GM18951 (cell line): ENCODE results near the gene SLC37A1.

Experiments used
- POLR2A ChIP-seq: IDR thresholded peaks from 4 replicates; pipeline ENCODE4 v1.6.1; 2011; ENCODE audit warnings: mild to moderate bottlenecking; ENCODE audit not compliant: insufficient read length, insufficient read depth; ENCODE audit errors: extremely low read depth
- in situ Hi-C: fragments of 300-500 bp; cut with MboI; formaldehyde crosslinking; loops from one replicate; pipeline ENCODE4 v1.12.0; 2022; ENCODE audit warnings: low sequenced_read_pairs, mixed read lengths, inconsistent platforms; ENCODE audit not compliant: unreplicated experiment

SLC37A1 gene

DNA sequence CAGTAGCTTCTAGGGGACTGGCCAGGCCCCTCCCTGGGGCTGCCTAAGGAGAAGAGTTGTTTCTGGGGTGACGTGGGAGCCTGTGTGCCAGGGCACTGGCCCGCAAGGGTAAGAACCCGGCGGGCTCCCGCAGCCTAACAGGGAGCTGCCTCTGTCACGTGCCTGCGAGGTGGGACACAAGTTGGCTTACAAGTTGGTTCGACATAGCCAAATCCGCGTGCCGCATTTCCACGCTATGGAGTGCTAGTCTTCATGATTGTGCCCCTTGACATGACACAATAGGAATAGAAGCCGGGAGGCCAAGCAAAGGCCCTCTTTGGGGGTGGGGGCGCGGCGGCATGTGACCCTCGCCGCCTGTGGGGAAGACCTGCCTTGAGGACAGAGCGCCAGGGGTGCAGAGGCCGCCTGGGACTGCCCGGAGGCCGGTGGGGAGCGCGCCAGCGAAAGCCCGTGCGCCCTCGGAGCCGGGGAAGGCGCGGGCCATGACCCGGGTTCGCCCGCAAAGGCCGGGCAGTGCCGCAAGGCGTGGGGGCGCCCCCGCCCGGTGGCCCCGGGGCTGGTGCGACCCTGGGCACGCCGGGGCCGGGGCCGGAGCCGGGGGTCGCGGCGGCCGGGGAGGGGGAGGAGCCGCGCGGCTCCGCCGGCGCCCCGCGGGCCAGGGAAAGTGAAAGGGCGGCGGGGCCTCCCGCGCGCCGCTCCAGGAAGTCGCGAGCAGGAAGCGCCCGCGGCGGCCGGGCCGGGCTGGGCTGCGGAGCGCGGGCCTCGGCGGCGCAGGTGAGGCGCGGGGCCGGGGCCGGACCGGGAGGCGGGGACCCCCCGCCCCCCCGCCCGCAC is at the start of gene SLC37A1:
SLC37A1 (plus strand) TSS at position 702 of the 834 bp plus-strand sequence. CDS start 4,603 bp downstream, outside the sequence.
- in situ Hi-C loops: no loop called here
- peak; percentile 57 for TF ChIP-seq POLR2A

DNA sequence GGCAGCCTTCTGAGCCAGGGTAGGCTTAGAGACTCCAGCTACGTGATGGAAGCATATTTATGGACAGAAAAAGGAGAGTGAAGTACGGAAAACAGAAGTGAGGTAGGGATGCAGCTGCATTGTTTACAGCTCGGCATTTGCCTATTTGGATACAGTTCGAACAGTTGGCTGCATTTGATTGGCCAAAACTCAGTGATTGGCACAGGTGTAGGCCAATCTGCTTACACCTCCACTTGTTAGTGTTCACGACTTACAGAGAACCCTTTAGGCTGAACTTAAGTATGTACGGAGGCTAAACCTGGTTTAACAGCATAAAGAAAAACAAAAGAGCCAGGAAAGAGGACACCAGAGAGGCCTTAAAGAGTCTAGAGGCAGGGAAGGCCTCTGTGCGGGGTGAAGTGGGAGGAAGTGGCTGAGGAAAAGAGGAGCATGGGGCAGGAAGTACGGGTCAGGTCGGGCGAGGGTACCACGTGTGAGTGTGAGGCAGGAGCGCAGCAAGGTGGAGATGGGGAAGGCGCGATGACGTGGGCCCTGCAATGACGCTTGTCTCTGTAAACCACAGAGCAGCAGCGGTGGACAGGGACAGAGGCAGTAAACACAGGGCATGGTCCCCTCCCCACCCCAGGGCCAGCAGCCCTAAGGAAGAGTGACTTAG is 49.7 kb upstream of the SLC37A1 start:
- no peak for TF ChIP-seq POLR2A
- in situ Hi-C loops: loop anchor here (10.0 kb wide), 1 partner anchor 71 kb away; no protein-coding TSS in a partner anchor

DNA sequence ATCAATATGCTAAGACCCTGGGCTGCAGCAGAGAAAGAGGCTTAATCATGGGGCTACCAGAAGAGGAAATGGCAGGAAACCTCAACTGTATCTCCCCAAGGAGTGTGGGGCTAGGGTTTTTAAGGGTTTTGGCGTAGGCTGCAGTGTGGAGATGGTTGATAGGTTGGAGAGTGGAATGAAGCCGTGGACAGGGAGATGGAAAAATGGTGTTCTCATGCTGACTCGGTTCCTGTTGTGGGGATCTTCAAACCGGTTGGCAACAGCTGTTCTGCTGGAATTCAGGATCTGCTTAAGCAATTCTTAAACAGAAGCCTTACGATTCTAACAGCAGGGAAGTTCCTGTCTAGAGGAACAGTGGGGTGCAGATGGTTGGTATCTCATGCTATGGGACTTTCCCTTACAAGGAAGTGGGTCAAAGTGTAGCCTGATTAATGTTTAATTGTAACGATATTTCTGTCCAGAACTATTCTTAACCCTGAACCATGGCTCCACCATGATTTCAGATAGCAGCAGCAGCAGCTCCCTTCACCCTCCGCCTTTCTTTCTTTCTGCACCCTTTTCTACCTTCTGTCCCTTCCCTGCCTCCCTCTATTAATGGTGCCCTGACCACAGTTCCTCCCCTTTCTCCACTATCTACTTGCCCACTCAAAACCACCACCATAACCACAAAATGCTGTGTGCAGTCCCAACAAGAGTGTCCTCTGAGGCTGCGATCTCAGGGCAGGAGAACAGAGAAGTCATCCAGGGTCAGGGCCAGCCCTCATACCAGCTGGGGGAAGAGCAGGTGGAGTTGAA is 48.4 kb upstream of the SLC37A1 start:
- TF ChIP-seq POLR2A: no peak
- in situ Hi-C loops: loop anchor here (10.0 kb wide), 1 partner anchor 70 kb away; no protein-coding TSS in a partner anchor

DNA sequence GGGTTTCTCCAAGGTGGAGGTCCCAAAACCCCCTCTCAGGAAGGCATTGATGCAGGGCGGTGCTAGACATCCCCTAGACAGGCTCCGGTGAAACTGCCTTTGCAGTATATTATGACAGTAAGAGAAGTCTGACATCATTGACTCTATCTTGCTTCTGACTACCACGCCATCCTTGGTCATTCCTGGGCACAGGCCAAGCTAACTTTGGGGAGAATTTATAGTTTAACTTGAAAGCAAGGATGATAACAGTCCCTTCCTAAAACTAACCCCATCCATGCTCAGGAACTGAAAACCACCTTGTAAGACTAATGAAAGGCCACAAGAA is 47.9 kb upstream of the SLC37A1 start:
- no peak for TF ChIP-seq POLR2A
- in situ Hi-C loops: loop anchor here (10.0 kb wide), 1 partner anchor 69 kb away; no protein-coding TSS in a partner anchor

DNA sequence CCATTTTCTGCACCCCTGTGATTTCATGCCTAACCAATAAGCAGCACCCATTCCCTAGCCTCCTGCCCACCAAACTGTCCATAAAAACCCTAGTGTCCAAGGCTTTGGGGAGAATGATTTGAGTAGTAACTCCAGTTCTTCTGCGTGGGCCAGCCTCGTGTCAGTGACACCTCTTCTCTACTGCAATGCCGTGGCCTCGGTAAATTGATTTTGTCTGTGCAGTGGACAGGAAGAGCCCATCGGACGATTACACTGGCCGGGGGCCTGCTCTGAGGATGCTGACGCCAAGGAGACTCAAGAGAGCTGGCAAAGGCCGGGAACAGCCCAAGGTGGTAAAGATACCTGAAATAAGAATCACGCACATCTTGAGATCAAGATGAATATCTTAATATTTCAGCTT is 47.0 kb upstream of the SLC37A1 start:
- TF ChIP-seq POLR2A: no peak
- in situ Hi-C loops: loop anchor here (10.0 kb wide), 1 partner anchor 68 kb away; no protein-coding TSS in a partner anchor

DNA sequence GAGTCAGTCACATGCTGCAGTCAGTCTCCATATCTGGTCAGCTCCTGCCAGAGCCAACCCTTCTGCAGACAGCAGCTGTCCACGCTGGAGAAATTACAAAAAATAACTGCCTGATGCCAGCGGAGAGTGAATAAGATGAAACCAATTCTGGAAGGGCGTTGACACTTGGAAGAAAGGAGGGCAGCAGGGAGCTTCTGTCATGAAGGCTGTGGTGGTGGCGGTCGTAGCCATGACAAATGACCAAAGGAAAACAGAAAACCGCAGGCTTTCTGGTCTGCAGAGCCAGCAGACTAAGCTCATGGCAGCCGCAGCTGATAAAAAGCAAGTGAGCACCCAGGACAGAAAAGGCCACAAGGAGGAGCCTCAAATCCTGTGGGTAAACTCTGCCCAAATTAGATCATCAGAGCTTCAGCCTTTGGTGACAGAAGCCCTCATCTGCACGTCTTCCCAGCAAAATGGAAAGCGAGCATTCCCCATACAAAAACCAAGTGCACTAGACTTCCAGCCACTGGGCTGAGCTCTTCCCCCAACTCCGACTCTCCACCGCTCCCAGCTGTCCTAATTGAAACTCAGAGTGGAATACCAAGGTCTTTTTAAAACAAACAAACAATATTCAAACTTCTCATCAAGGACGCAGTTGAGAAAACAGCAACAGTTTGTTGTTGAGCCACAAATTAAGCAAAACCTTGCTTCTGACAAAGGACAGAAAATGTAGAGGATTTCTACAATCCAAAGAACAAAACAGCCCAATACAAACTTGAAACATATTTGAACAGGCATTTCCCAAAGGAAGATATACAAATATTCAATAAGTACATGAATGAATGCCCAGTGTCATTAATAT is 46.3 kb upstream of the SLC37A1 start:
- in situ Hi-C loops: loop anchor here (10.0 kb wide), 1 partner anchor 67 kb away; no protein-coding TSS in a partner anchor
- TF ChIP-seq POLR2A: no peak

DNA sequence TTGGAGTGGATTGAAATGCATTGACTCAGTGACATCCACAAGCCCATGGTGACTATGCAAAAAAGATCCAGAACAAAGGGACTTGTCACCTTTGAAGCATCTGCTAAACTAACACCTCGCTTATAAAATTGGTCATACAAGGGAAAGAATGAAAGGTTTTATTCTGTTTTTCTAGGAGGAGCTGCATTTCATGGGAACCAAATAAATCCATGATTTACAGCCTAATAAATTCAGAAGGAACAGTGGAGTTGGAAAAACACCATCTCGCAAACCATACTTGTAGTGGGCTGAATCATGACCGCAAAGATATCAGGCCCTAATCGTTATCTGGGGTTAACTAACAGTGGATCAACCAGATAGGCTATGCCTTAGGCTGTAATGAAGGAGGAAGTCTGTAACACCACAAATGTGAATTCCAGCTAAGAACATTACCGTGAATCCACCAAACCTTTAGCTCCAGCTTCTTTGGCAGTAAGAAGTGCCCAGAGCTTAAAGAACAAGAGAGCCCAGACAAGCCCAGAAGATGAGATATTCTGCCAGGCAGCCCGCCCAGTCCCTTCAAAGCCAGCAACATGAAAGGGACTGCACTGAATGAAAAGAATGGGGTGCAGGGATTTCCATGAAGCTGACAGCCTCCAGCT is 45.0 kb upstream of the SLC37A1 start:
- in situ Hi-C loops: loop anchor here (10.0 kb wide), 1 partner anchor 66 kb away; no protein-coding TSS in a partner anchor

DNA sequence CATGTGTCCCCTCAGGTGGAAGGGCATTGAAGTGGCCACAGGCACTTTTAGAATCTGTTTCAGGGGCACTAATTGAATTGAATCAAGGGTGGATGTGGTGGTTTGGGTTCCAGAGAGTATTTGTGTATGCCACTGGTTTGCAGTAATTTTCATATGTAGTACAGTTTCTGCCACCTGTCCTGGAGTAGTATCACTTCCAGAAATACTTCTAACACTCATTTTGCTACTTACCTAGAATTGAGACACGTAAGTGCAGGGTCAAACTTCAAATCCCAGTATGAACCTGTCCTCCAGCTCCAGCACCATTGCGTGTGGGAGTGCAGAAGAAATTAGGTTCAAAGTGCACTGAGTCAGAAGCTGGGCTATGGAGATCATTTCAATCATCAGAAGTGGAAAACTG is 44.4 kb upstream of the SLC37A1 start:
- TF ChIP-seq POLR2A: no peak
- in situ Hi-C loops: loop anchor here (10.0 kb wide), 1 partner anchor 66 kb away; no protein-coding TSS in a partner anchor

More for the DNA sequence above, 45.0 kb upstream of the SLC37A1 start:
- no peak for TF ChIP-seq POLR2A

DNA sequence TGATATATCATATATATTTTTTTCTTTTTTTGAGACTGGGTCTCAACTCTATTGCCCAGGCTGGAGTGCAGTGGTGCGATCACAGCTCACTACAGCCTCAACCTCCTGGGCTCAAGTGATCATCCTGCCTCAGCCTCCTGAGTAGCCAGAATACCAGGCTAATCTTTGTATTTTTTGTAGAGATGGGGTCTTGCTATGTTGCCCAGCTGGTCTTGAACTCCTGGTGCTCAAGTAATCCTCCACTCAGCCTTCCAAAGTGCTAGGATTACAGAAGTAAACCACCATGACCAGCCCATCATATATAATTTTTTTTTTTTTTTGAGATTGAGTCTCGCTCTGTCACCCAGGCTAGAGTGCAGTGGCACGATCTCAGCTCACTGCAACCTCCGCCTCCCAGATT is 43.9 kb upstream of the SLC37A1 start:
- in situ Hi-C loops: loop anchor here (10.0 kb wide), 1 partner anchor 65 kb away; no protein-coding TSS in a partner anchor

DNA sequence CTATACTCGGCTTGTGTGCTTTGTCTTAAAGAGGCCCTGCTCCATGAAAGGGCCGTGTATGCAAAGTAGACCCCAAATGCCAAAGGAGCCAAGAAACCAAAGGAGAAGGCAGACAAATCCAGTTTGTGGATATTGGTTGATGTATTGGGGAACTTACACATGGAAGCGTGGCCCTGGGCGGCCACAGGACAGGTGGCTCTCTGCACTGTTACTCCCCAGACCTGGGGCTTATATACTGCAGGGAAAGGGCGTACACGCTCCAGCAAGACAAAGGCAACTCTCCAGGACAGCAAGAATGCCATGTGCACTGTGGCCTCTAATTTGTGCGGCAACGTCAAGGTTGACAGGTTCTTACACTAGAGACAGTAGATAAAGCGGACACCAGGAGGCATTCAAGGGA is 42.4 kb upstream of the SLC37A1 start:
- TF ChIP-seq POLR2A: no peak
- in situ Hi-C loops: no loop called here

DNA sequence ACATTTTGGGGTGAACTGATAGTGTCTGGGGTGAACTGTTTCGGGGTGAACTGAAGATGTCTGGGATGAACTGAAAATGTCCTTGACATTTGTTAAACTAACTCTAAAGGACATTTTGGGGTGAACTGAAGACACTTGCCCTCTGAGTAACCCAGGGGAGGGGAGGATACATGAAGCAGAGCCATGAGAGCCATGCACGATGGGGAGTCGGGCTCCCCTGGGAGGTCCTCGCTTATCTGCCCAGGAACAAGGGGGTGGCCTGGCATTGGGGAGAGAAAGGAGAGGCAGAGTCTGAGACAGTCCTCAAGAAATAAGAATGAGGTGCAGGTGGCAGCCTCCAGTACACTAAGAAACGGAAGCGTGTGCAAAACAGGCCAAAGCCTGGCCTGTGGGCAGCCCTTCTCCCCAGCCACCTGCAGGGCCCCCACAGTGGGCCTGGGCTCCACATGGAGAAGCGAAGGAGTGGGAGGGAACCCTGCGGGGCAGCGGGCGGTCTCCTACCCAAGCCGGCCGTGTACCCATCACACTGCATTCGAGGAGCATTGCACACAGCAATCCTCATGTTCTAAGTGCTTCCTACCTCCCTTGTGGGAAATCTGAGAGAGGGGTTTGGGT is 41.8 kb upstream of the SLC37A1 start:
- in situ Hi-C loops: no loop called here
- TF ChIP-seq POLR2A: no peak

DNA sequence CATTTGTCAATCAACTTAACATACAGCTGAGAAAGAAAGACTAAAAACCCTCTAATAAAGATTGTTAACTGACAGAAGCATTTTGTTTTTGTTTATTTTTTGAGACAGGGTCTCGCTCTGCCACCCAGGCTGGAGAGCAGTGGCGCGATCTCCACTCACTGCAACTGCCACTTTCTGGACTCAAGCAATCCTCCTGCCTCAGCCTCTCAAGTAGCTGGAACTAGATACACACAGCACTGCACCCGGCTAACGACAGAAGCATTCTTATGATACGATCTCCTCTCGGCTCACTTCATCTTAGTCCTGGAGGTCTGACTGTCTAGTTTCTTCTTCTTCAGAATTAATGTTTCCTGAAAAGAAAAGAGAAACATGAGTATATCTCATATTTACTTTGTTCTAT is 41.1 kb upstream of the SLC37A1 start:
- in situ Hi-C loops: no loop called here
- TF ChIP-seq POLR2A: no peak
